ENCODE results near the gene ACTG2.

GRCh38 chr2:73938718-73939352 is 46.0 kb downstream of the ACTG2 start:
- no peak for TF ChIP-seq CTCF (IDR thresholded peaks at IDR 0.05)
- no peak for TF ChIP-seq EZH2 (IDR thresholded peaks at IDR 0.05)
- no peak for TF ChIP-seq EZH2phosphoT487 (IDR thresholded peaks at IDR 0.05)
